ENCODE measurements around the gene MTMR10. TPM values are rescaled to one million over a fixed set of nuclear protein-coding genes. Genes with fewer than 3 reads are reported as not detected.

Gene MTMR10
- total RNA-seq, 2 donors from 2014 or later = 14.5 to 22.3 TPM

- peaks cover 28% of the 10 kb centered on the region for H3K4me1 ChIP-seq
- intact Hi-C loops (cut with DNase I) = no loop called here
- peak; percentile 90 to 92 (median 91) for DNase-seq
- TF ChIP-seq CTCF (IDR thresholded peaks at IDR 0.05) (peak in 2 of 7 experiments; percentile 14 to 25), POLR2A (IDR thresholded peaks at IDR 0.05) (peak; percentile 62 to 77 (median 75))
- H3K27ac ChIP-seq = peak within 1 kb of the TSS; percentile 63 to 84 (median 72)
- 0 to 2% methylated on average over 20 to 57 of the region's 65 CpGs for WGBS, 2 donors
- H3K27me3 ChIP-seq = no peaks in the 10 kb centered on the region
- H3K36me3 ChIP-seq (replicated peaks in 1 of 2; ENCODE audit: insufficient read depth in 1 of 2, low read depth in 2 of 2) = no peaks in the 10 kb centered on the region
- peak; percentile 97 for ATAC-seq
- H3K4me3 ChIP-seq = peak within 1 kb of the TSS; percentile 23 to 74
- no peaks in the 10 kb centered on the region for H3K9me3 ChIP-seq
These were observed 87.8 kb downstream of the MTMR10 start, which contains the start of gene FAN1 for GRCh38 chr15:30903497-30904187. FAN1 (plus strand) TSS chr15:30903915; CDS start chr15:30904664, 749 bp downstream.

GRCh38 chr15:30901889-30902288 is 89.5 kb downstream of the MTMR10 start:
- Histone ChIP-seq H3K4me1 (peaks cover 28% of the 10 kb centered on the region), H3K4me3 (no peak overlapping the region), H3K36me3 (replicated peaks in 1 of 2; ENCODE audit: insufficient read depth in 1 of 2, low read depth in 2 of 2) (no peaks in the 10 kb centered on the region), H3K9me3 (no peaks in the 10 kb centered on the region), H3K27ac (no peak overlapping the region), H3K27me3 (no peaks in the 10 kb centered on the region)
- DNase-seq (no peak), ATAC-seq (no peak)
- TF ChIP-seq CTCF (IDR thresholded peaks at IDR 0.05) (no peak), POLR2A (IDR thresholded peaks at IDR 0.05) (no peak)
- intact Hi-C loops (cut with DNase I) = no loop called here
- WGBS, 2 donors = 92 to 93% methylated on average over 1 of the region's 1 CpG

GRCh38 chr15:30896211-30896606 is 95.2 kb downstream of the MTMR10 start:
- 95% methylated on average over 8 to 11 of the region's 12 CpGs for WGBS, 2 donors
- Histone ChIP-seq H3K4me3 (no peak overlapping the region), H3K9me3 (no peaks in the 10 kb centered on the region), H3K27ac (no peak overlapping the region), H3K27me3 (no peaks in the 10 kb centered on the region), H3K4me1 (no peaks in the 10 kb centered on the region), H3K36me3 (replicated peaks in 1 of 2; ENCODE audit: insufficient read depth in 1 of 2, low read depth in 2 of 2) (no peaks in the 10 kb centered on the region)
- TF ChIP-seq CTCF (IDR thresholded peaks at IDR 0.05) (no peak), POLR2A (IDR thresholded peaks at IDR 0.05) (no peak)
- ATAC-seq = no peak
- intact Hi-C loops (cut with DNase I) = no loop called here
- DNase-seq = no peak

- no peak for ATAC-seq
- WGBS, 2 donors = 85 to 94% methylated on average over 33 of the region's 33 CpGs
- TF ChIP-seq CTCF (IDR thresholded peaks at IDR 0.05) (no peak), POLR2A (IDR thresholded peaks at IDR 0.05) (no peak)
- Histone ChIP-seq H3K4me3 (no peak overlapping the region), H3K27me3 (no peaks in the 10 kb centered on the region), H3K27ac (no peak overlapping the region), H3K9me3 (no peaks in the 10 kb centered on the region), H3K4me1 (no peaks in the 10 kb centered on the region), H3K36me3 (replicated peaks in 1 of 2; ENCODE audit: insufficient read depth in 1 of 2, low read depth in 2 of 2) (no peaks in the 10 kb centered on the region)
- intact Hi-C loops (cut with DNase I) = no loop called here
- DNase-seq = no peak
These were observed 95.8 kb downstream of the MTMR10 start for GRCh38 chr15:30895461-30896210.
